ENCODE results near the gene ENDOU. TPM values are rescaled to one million over a fixed set of nuclear protein-coding genes. Genes with fewer than 3 reads are reported as not detected.

ENDOU gene
- polyA plus RNA-seq, 3 donors = 0.14 to 2.0 (median 0.54) TPM

DNA sequence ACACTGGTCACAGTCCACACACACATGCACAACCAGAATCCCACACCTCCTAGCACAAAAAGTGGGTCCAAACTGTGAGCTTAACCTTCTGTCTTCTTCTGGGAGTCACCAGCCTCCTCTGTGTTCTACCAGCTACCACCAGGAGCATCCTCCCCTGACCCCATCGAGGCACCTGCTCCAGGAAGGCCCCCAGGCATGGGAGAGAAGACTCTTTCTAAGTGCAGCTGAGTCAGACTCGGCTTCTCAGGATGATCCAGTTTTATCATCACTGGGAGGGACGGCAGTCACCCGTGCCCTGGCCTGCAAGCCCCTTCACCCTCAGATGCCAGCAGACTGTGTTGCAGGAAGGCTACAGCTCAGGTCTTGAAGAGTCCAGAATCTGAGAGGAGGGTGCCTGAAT lies 7.9 kb upstream of the ENDOU start:
- no peak overlapping the region for H3K27ac ChIP-seq (ENCODE audit: low read depth, low read length)
- WGBS, 3 donors = 86 to 91% (median 88%) methylated on average over 4 of the region's 4 CpGs

DNA sequence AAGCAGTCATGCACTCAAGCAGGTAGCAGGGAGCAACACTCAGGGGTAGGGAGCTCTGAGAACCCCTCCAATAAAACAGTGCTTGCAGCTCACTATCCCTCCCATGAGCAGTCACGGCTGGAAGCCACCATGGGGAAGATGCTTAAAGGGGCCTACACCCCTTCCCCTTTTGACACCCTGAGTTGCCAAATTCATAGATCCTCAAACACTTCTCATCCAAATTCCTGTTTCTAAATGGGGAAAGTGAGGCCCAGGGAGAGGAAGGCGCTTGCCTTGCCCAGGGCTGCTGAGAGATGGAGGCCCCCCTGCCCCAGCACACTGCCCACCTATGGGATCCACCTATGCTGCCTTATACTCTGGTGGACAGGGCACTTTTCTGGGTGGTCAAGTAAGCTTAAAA lies 7.2 kb upstream of the ENDOU start:
- WGBS, 3 donors = 62 to 92% (median 74%) methylated on average over 2 of the region's 2 CpGs
- no peak overlapping the region for H3K27ac ChIP-seq (ENCODE audit: low read depth, low read length)

DNA sequence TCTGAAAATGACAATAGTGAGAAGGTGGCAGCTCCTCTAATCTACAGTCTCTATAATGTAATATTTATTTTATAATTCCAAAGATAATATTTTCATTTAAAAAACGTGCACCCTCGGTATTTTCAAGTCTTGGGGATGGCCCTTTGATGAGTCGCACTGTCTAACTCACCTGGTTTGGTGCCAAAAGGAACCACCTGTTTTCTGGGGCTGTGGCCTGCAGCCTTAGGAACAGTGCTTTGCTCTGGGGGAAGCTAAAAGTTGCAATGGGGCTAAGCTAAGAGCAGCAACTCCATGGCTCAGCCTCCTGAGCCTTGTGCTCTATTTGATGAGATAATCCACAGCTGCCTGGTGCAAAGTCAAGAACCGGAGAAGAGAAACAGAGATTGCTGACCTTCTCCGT lies 6.4 kb upstream of the ENDOU start:
- no peak overlapping the region for H3K27ac ChIP-seq (ENCODE audit: low read depth, low read length)
- WGBS, 3 donors = 66 to 73% (median 69%) methylated on average over 5 of the region's 5 CpGs

DNA sequence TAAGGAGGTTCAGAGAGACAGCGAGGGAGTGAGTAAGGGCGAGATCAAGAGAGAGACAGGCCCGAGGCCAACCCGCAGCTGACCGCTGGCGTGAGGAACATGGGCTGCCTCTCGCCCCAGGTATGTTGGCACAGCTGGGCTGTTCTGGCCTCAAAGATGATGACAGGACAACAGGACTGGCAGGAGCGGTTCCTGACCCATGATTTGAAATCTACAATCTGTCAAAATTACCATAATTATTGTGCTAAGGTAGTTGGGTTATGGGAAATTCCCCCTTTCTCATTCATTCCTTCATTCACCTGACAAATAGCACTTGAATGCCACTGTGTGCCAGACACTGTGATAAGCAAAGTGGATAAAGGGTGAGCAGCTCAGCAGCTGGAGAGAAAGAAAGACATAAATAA lies 5.1 kb upstream of the ENDOU start:
- no peak overlapping the region for H3K27ac ChIP-seq (ENCODE audit: low read depth, low read length)
- 26 to 71% (median 68%) methylated on average over 8 of the region's 8 CpGs for WGBS, 3 donors

DNA sequence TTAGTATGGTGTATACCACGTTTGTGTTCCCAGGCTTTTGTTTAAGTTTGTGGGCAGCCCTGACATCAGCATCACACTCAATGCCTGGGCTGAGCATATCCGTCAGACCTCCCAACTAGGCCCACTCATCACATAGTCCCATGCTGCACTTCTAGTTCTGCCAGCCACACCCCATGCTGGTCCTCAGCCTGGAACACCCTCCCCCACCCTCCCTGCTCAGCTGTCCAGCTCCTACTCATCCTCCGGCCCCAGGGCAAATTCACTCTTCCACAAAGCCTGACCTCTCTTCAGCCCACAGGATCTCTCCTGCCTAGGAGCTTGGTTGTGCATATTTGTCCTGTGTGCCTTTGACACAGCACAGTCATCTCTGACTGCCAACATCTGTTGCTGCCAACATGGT lies 3.9 kb upstream of the ENDOU start:
- 61 to 74% (median 72%) methylated on average over 3 of the region's 3 CpGs for WGBS, 3 donors
- no peak overlapping the region for H3K27ac ChIP-seq (ENCODE audit: low read depth, low read length)

DNA sequence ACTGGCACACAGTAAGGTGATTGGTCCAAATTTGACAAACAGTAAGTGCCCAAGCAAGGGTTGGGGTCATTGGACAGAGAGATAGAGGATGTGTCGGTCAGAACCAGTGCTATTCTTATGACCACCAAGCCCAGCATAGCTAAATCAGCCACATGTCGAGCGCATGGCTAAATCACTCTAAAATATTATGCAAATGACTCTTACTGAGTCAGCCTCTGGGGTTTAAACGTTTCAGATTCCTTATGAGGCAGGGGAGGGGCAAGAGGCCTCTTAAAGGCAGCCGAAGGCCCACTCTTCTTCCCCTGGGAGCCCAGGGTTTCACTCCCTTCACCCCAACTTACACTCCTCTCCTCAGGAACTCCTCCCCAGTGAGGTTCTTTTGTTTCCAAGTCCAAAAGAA lies 603 bp upstream of the ENDOU start:
- no peak overlapping the region for H3K27ac ChIP-seq (ENCODE audit: low read depth, low read length)
- WGBS, 3 donors = 44 to 64% (median 48%) methylated on average over 5 of the region's 5 CpGs

DNA sequence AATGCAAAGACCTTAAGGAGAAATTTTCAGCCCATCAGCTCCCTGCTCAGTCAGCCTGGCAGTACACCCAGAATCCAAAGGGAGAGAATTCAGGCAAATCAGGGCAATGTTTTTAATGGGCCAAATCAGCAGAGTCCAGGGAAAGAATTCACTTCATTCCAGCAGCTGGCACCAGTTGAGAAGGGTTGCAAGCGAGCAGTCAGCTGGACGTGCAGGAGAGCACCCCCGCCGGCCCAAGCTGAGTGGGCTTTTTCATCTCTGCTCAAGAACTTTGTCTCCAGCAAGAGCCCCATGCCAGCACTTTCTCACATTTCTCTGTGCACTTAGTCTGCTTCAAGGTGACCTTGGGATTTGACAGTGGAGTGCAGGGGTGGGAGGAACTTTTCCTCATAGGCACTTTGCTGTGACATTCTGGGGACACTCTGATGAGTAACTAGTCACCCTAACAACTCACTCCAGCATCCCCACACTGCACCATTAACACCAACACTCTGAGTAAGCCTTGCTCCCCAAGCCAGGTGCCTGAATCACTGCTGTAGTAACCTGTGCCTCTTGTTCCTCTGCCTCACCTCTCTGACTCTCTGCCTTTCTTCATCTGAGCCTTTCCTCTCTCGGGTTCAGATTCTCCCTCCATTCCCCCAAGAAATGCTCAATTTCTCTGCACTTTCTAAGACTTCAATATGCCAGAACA lies 2.2 kb downstream of the ENDOU start:
- WGBS, 3 donors = 78 to 91% (median 87%) methylated on average over 5 of the region's 5 CpGs
- H3K27ac ChIP-seq (ENCODE audit: low read depth, low read length) = no peak overlapping the region

DNA sequence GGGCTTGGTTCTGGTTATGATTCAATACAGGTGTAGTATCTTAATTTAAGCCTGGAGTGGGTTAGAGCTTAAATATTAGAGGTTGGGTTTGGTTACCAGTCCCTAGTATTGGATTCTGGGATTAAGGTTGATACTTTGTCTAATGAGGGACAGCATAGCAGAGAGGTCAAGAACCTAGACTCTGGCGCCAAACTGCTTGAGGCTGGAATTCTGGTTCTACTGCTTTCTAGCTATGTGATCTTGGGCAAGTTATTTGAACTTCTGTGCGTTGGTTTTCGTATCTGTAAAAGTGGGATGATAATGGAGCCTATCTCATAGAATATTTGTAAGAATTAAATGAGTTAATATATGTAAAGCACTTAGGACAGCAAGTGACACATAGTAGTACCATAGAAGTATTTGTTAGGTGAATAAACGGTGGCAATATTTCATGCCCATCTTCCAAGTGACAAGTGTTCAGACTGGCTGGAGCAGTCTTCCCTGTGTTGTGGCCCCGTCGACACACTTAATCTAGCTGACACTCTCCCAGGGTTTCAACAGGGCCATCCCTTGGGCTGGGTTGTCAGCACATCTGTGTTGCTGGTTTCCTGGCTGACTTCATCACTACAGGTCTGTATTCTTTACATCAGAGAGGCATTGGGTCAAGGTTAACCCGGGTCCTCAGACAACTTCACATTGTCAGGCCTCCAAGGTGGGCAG lies 3.0 kb downstream of the ENDOU start:
- no peak overlapping the region for H3K27ac ChIP-seq (ENCODE audit: low read depth, low read length)
- WGBS, 3 donors = 72 to 91% (median 82%) methylated on average over 7 of the region's 7 CpGs

DNA sequence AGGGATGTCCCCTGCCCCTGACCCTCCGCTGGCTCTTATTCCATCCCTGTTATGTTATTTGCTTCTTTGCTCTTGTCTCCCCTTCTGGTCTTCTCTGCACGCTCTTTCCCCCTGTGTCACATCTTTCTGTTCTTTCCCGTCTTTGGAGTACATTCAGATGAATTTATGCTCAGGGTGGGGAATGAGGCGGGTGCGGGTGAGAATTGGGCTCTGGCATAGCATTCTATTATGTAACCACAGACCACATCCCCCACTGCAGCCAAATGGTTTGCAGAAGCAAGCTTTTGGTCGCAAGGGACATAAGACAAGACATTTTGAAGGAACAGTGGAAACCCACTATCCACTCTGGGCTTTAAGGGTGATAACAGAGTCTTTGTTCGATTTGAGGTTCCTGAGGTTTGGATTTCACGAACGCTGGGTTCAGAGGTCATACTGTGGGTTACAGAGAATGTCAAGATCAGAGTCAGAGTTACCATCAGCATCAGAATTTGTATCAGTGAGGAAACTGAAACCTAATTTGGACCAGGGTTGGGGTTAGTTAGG lies 3.8 kb downstream of the ENDOU start:
- H3K27ac ChIP-seq (ENCODE audit: low read depth, low read length) = no peak overlapping the region
- WGBS, 3 donors = 61 to 86% (median 74%) methylated on average over 9 of the region's 9 CpGs

DNA sequence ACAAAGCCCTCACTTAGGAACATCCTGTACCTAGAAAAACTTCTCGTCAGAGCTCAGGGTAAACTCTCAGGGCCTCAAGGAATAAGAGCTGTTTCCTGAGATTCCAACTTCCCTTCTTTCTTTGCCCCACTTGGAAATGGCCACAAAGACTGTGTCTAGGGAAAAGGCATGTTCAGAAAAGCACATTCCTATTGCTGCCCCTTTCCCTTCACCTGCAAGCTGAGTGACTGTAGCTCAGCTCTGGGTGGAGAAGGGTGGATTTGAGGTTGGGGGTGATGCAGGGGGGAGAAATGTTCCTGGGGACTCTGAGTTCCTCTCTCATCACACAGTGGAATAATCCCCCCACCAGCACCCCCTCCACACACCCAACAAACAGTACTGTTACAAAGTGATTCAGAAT lies 6.8 kb downstream of the ENDOU start:
- WGBS, 3 donors = 42 to 89% (median 47%) methylated on average over 1 of the region's 1 CpG
- no peak overlapping the region for H3K27ac ChIP-seq (ENCODE audit: low read depth, low read length)

DNA sequence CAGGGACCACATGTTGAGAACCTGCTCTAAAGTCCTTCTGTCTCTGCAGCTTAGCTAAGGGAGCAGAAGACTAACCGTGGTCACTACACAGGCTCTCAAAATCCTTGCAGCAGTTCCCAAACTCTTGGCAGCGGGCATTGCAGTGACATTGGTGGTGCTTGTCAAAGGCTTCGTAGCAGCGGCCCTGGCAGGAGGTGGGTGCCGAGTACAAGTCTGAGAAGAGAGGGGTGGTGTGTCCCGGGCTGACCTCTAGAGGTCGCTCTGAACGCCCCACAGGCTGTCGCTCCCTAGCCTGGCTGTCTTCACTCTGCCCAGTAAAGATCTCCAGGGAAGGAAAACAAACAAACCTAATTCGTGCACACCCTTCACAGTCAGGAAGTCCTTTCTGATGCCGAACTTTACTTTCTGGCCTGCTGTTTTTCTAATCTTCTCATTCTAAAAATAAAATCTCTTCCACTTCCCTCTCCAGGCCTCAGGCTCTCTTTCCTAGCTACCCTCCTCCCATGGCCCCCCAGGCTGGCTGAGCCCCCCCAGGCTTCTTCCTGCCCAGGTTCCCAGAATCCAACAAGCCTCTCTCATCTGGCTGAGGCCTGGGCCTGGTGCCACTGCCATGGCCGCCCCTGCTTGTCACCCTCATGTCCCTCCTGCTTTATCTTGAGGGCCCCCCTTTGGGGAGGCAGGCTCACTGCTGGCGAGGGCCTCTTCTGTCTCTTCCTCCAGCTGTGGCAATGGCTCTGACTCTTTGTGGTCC lies 7.7 kb downstream of the ENDOU start:
- WGBS, 3 donors = 11 to 15% (median 15%) methylated on average over 13 of the region's 13 CpGs
- H3K27ac ChIP-seq (ENCODE audit: low read depth, low read length) = peak overlapping the region; percentile 58

DNA sequence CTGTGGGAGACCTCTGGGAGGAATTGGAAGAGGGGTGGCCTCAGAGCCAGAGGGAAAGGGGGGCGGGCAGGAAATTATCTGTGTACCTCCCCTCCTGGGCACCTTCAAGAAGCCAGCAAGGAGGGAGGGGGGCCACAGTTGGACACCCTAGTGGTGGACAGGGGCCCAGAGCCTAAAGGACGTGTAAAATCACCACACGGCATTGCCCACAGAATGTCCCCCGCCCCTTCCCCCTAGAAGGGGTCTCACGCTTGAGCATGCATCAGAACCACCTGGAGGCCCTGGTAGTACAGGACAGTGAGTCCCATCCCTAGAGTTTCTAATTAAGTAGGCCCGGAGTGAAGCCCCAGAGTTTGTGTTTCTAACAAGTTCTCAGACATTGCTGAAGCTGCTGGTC lies 8.2 kb downstream of the ENDOU start:
- 75 to 82% (median 76%) methylated on average over 6 of the region's 6 CpGs for WGBS, 3 donors
- no peak overlapping the region for H3K27ac ChIP-seq (ENCODE audit: low read depth, low read length)

DNA sequence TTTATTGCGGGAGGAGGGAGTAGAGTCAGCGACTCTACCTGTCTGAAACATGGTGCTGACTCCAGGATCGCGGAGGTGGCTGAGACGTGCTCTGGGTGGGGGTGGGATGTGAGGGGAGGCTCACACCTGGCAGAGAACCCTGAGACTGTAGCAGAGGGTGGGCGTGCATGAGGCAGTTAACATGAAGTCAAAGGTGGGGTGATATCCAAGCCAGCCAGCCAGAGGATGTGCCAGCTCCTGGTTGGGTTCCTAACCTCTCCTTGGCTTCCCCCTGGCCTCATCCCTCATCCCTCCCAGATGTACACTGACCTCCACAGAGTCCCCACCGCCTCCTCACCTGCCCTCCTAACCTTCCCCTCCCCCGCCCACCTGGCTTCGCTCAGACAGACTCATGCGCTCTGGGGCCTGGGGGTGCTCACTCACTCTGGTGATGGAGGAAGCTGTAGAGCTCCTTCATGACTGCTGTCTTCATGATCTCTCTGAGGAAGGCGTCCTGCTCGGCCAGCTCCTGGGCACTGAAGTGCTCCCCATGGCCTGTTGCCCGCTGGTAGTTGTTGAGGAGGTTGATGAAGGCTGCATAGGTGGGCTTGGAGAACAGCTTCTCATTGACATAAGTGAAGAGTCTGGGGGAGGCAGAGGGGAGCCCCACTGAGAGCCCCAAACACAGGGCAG lies 9.3 kb downstream of the ENDOU start:
- WGBS, 3 donors = 73 to 75% (median 74%) methylated on average over 13 of the region's 13 CpGs
- H3K27ac ChIP-seq (ENCODE audit: low read depth, low read length) = no peak overlapping the region

DNA sequence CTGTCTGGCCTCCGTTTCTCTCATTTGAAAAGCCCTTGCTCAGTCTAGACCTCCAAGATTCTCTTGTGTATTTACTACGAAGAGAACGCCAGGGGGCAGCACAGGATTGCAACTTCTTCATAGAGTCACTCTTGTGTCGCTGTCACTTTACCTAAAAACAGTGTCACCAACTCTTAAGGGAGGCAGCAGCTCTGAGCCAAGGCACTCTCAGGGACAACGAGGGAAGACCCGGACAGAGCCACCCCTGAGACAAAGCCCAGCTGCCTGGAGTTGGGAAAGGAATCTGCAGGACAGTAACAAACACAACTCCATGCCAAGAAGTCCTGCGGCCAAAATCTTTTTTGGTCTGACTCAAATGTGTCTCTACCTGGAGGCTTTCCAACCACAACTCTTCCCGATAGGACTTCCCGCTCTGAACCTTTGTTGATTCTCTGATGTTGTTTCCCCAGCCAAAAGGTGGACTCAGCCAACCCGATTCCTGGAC lies 9.9 kb downstream of the ENDOU start:
- no peak overlapping the region for H3K27ac ChIP-seq (ENCODE audit: low read depth, low read length)
- 13 to 17% (median 17%) methylated on average over 10 of the region's 10 CpGs for WGBS, 3 donors

DNA sequence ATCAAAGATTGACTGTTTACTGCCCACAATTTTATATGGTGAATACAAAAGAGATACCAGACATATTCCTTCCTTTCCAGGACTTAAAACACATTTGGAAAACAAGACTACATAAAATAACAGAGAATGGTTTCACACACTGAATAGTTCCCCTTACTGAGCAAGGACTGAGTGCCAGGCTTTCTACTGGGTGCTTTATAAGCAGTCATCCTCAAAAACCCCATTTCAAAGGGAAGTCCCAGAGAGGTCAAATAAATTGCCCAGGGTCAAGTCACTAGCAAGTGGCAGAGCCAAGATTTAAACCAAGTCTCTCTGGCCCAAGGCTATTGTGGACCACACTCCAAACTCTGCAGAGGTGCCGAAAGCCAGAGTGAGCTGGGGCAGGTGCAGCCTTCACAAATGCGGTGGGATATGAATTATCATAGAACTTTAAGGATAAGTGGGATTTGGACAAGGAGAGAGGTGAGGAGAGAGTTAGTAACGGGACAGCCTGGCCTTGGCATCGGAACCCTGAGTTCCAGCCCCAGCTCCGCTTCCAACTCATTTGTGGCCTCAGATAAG lies 10.4 kb downstream of the ENDOU start:
- 40 to 45% (median 41%) methylated on average over 5 of the region's 5 CpGs for WGBS, 3 donors
- no peak overlapping the region for H3K27ac ChIP-seq (ENCODE audit: low read depth, low read length)

DNA sequence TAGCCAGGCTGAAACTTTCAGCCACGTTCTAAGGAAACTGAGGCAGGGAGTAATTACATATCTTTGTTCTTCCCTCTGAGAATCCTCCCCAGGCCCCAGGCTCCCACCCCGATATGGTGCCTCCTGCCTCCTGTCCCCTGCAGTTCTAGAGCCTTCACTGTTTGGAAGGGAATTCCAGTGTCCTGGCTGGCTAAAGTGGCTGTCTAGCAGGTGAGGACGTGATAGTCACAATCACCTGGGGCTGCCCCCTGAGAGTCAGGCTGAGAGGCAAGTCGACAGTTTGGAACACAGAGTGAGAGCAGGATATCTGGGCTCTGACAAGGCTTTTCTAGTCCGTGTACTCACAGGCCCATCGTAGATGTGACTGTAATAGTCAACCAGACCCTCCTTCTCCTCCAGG lies 13.1 kb downstream of the ENDOU start:
- WGBS, 3 donors = 87 to 93% (median 92%) methylated on average over 6 of the region's 6 CpGs
- no peak overlapping the region for H3K27ac ChIP-seq (ENCODE audit: low read depth, low read length)

DNA sequence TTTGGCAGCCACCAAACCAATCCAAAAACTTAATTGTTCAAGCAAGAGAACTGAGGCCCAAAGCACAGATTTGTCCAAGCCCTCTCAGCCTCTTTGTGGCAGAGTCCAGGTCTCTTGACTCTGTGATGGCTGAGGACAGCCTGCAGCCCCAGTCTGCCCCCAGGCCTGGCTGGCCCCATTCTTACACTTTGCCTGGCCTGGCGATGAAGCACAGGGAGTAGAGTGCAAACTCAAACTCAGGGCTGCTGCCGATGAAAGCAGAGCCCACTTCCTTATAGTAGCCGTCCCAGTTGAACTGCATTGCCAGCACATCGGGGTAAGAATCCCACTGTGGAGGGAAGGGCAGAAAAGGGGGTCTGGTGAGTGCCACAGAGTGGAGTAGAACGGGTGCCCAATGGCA lies 13.8 kb downstream of the ENDOU start:
- WGBS, 3 donors = 83 to 94% (median 86%) methylated on average over 5 of the region's 5 CpGs
- no peak overlapping the region for H3K27ac ChIP-seq (ENCODE audit: low read depth, low read length)

DNA sequence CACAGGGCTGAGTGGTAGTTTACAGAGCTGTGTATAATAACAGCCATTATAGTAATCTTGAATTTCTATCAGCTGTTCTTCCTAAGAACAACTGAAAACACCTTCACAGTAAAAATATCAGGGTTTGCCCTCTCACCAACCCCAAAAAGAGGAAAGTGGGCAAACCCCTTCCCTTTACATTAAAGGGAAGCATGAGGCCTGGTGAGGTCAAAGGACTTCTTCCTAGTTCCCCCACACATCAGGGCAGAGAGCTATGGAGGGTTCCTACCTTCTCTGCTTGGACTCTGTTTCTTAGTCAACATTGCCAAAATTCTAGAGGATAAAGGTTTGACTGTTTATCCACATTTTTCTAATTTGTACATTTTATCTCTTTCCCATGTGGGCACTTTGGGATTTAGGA lies 15.0 kb downstream of the ENDOU start:
- no peak overlapping the region for H3K27ac ChIP-seq (ENCODE audit: low read depth, low read length)

Measured in adipose tissue (tissue), 3 donors.